K562 (cell line): ENCODE measurements around the gene CRYBA4. TPM values are rescaled to one million over a fixed set of nuclear protein-coding genes. Genes with fewer than 3 reads are reported as not detected.

Experiments used
- BCL6 ChIP-seq: fragments of 250-450 bp; sonication (Bioruptor Pico); IDR thresholded peaks from 2 replicates; pipeline ENCODE4 v1.4.0; 2020
- CAMTA2 ChIP-seq: fragments of 250-450 bp; sonication (Bioruptor Pico); conservative IDR thresholded peaks from 2 replicates; pipeline ENCODE4 v1.5.1; 2022
- CBX1 ChIP-seq: sonication (generic); IDR thresholded peaks from 2 replicates; pipeline ENCODE4 v1.6.1; 2016; ENCODE audit warnings: antibody characterized with exemption, low read depth, mild to moderate bottlenecking
- EZH2 ChIP-seq: IDR thresholded peaks from 2 replicates; pipeline ENCODE4 v1.6.1; 2012; ENCODE audit warnings: low read depth, mild to moderate bottlenecking, inconsistent platforms, low read length, borderline replicate concordance
- FOXM1 ChIP-seq, 2 experiments: fragments of 450-650 bp in 1 of 2; sonication (generic) in 1 of 2; formaldehyde crosslinking in 1 of 2; IDR thresholded peaks; 2 replicates each; pipeline versions ENCODE4 v1.6.1 to v1.9.0; 2017 to 2022; ENCODE audit warnings: low read depth in 2 of 2, mild to moderate bottlenecking in 2 of 2, missing genetic modification reagents in 1 of 2, moderate library complexity in 1 of 2
- GABPB2 ChIP-seq: fragments of 250-450 bp; sonication (Bioruptor Pico); conservative IDR thresholded peaks from 2 replicates; pipeline ENCODE4 v1.5.1; 2021; ENCODE audit warnings: mild to moderate bottlenecking
- MED1 ChIP-seq: sonication (generic); formaldehyde crosslinking; IDR thresholded peaks from 2 replicates; pipeline ENCODE4 v1.8.1; 2023; ENCODE audit warnings: missing genetic modification reagents, borderline replicate concordance
- NCOA2 ChIP-seq, 2 experiments: fragments of 450-650 bp; IDR thresholded peaks; 2 replicates each; pipeline ENCODE4 v1.6.1; 2018; ENCODE audit warnings: mild to moderate bottlenecking in 2 of 2, moderate library complexity in 1 of 2; ENCODE audit not compliant: partially characterized antibody in 2 of 2
- PTTG1 ChIP-seq: fragments of 450-650 bp; IDR thresholded peaks from 2 replicates; pipeline ENCODE4 v1.6.1; 2016; ENCODE audit warnings: low read depth, mild to moderate bottlenecking, missing genetic modification characterization, missing compliant biosample characterization
- RBM17 ChIP-seq: fragments of 200-400 bp; formaldehyde crosslinking; IDR thresholded peaks from 2 replicates; pipeline ENCODE4 v1.6.1; 2017; ENCODE audit warnings: low read depth, mild to moderate bottlenecking, low read length, borderline replicate concordance
- RNF2 ChIP-seq: sonication (generic); IDR thresholded peaks from 2 replicates; pipeline ENCODE4 v1.6.1; 2016
- SRSF9 ChIP-seq: fragments of 200-400 bp; formaldehyde crosslinking; IDR thresholded peaks from 2 replicates; pipeline ENCODE4 v1.6.1; 2017; ENCODE audit warnings: low read depth, low read length, borderline replicate concordance
- TSHZ1 ChIP-seq: fragments of 250-450 bp; sonication (Bioruptor Pico); IDR thresholded peaks from 2 replicates; pipeline ENCODE4 v1.4.0; 2020; ENCODE audit warnings: mild to moderate bottlenecking, moderate library complexity
- YBX1 ChIP-seq: fragments of 450-650 bp; IDR thresholded peaks from 2 replicates; pipeline ENCODE4 v1.7.1; 2016; ENCODE audit warnings: mild to moderate bottlenecking
- ZNF263 ChIP-seq: sonication (generic); formaldehyde crosslinking; IDR thresholded peaks from 2 replicates; pipeline ENCODE4 v1.8.0; 2022; ENCODE audit warnings: mild to moderate bottlenecking, missing genetic modification reagents, borderline replicate concordance
- ZNF311 ChIP-seq: fragments of 250-450 bp; sonication (Bioruptor Pico); IDR thresholded peaks from 2 replicates; pipeline ENCODE4 v1.4.0; 2020; ENCODE audit warnings: mild to moderate bottlenecking, moderate library complexity
- ZNF764 ChIP-seq: fragments of 250-450 bp; sonication (Bioruptor Pico); IDR thresholded peaks from 2 replicates; pipeline ENCODE4 v1.4.0; 2020; ENCODE audit warnings: low read depth, mild to moderate bottlenecking, moderate library complexity
- polyA plus RNA-seq, 8 experiments: library from polyadenylated mRNA; depleted of rRNA in 4 of 8; stranded (reverse) in 5 of 8; unstranded in 3 of 8; fragments of >200 nt; fragmentation: Nextera tagmentation in 2 of 8; fragmentation: Illumina TruSeq in 1 of 8; extraction: Ambion mirVana in 2 of 8; extraction: Trizol in 1 of 8; gene quantifications; 2 replicates each; pipeline versions ENCODE4 v1.2.1 to v1.2.3, GENCODE V29; 2011 to 2014; ENCODE audit warnings: inconsistent platforms in 1 of 8, missing spikeins in 1 of 8
- total RNA-seq, 7 experiments: library from RNA; depleted of rRNA in 6 of 7; stranded (reverse); fragments of >200 nt in 6 of 7; fragmentation: Illumina TruSeq in 2 of 7; extraction: Trizol in 2 of 7; gene quantifications; 2 replicates each; pipeline versions ENCODE4 v1.2.1 to v1.2.3, GENCODE V29; 2011 to 2021; ENCODE audit warnings: low replicate concordance in 1 of 7
- TF ChIP-seq, protein P1 (sequence below), 2 experiments: fragments of 450-650 bp in 1 of 2; IDR thresholded peaks; 2 replicates each; pipeline ENCODE4 v1.6.1; 2011 to 2017; ENCODE audit warnings: low read depth in 2 of 2, antibody characterized with exemption in 1 of 2, borderline replicate concordance in 1 of 2, low read length in 1 of 2, mild to moderate bottlenecking in 1 of 2, mixed read lengths in 1 of 2; ENCODE audit not compliant: control insufficient read depth in 1 of 2

CRYBA4 gene
- total and polyA plus RNA-seq, 9 of the 15 experiments (the other 6 are each of a cell fraction or from before 2014, with no cell fraction given), result 0.59 to 3.3 (median 1.6) TPM

- TF ChIP-seq ZNF764 (CRISPR knock-in tag) (no peak), SRSF9 (no peak), GABPB2 (CRISPR knock-in tag) (no peak), BCL6 (no peak), CBX1 (no peak), CAMTA2 (CRISPR knock-in tag) (no peak), TSHZ1 (CRISPR knock-in tag) (no peak), RNF2 (no peak), PTTG1 (tag) (no peak), EZH2 (no peak), NCOA2 (IDR thresholded peaks at IDR 0.05; ENCODE audit: partially characterized antibody in 2 of 2) (no peak), ZNF263 (CRISPR knock-in tag) (no peak), RBM17 (no peak), ZNF311 (CRISPR knock-in tag) (no peak), YBX1 (no peak), MED1 (CRISPR knock-in tag) (no peak), FOXM1 (IDR thresholded peaks at IDR 0.05; ENCODE audit: low read depth) (no peak), FOXM1 (CRISPR knock-in tag; IDR thresholded peaks at IDR 0.05; ENCODE audit: low read depth) (no peak)
- TF ChIP-seq, protein P1, sequence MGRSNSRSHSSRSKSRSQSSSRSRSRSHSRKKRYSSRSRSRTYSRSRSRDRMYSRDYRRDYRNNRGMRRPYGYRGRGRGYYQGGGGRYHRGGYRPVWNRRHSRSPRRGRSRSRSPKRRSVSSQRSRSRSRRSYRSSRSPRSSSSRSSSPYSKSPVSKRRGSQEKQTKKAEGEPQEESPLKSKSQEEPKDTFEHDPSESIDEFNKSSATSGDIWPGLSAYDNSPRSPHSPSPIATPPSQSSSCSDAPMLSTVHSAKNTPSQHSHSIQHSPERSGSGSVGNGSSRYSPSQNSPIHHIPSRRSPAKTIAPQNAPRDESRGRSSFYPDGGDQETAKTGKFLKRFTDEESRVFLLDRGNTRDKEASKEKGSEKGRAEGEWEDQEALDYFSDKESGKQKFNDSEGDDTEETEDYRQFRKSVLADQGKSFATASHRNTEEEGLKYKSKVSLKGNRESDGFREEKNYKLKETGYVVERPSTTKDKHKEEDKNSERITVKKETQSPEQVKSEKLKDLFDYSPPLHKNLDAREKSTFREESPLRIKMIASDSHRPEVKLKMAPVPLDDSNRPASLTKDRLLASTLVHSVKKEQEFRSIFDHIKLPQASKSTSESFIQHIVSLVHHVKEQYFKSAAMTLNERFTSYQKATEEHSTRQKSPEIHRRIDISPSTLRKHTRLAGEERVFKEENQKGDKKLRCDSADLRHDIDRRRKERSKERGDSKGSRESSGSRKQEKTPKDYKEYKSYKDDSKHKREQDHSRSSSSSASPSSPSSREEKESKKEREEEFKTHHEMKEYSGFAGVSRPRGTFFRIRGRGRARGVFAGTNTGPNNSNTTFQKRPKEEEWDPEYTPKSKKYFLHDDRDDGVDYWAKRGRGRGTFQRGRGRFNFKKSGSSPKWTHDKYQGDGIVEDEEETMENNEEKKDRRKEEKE (IDR thresholded peaks at IDR 0.05; ENCODE audit: borderline replicate concordance in 1 of 2, control insufficient read depth in 1 of 2, low read depth in 2 of 2, low read length in 1 of 2), result no peak
These were observed 51.1 kb downstream of the CRYBA4 start (continued) for GRCh38 chr22:26672590-26673468.
